GM18868 (cell line): ENCODE results near the gene BASP1.
A peak's percentile ranks its signal among the peaks of the same experiment; 100 is the strongest.

Experiments used
- ATAC-seq: cut with Tn5 transposase; IDR thresholded peaks from one replicate; pipeline ENCODE4 v1.9.1; 2021; ENCODE audit warnings: mild to moderate bottlenecking, moderate library complexity; ENCODE audit not compliant: unreplicated experiment

Gene BASP1

GRCh38 chr5:17217493-17218352 is at the start of gene BASP1:
BASP1 (plus strand) TSS chr5:17217631; CDS start chr5:17275217, 57,586 bp downstream.
- ATAC-seq, result peak; percentile 47

GRCh38 chr5:17169507-17169906 is 47.9 kb upstream of the BASP1 start:
- no peak for ATAC-seq

- ATAC-seq, result no peak
Measured at GRCh38 chr5:17172791-17173190, 44.6 kb upstream of the BASP1 start.

DNA sequence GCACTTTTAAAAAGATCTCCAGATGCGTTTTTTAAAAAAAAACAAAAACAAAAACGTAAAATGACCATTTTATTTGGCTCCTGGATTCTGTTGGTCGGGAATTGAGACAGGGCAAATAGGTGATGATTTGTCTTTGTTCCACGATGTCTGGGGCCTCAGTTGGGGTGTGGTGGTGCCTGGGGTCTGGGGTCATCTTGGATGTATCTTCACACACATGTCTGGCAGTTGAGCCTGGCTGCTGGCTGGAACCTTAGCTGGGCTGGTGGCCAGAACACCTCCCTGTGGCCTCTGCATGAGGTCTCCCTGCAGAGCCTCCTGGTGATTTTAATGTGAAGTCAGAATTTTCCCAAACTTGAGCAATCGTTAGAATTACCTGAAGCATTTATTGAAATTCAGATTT is 42.5 kb upstream of the BASP1 start:
- no peak for ATAC-seq

DNA sequence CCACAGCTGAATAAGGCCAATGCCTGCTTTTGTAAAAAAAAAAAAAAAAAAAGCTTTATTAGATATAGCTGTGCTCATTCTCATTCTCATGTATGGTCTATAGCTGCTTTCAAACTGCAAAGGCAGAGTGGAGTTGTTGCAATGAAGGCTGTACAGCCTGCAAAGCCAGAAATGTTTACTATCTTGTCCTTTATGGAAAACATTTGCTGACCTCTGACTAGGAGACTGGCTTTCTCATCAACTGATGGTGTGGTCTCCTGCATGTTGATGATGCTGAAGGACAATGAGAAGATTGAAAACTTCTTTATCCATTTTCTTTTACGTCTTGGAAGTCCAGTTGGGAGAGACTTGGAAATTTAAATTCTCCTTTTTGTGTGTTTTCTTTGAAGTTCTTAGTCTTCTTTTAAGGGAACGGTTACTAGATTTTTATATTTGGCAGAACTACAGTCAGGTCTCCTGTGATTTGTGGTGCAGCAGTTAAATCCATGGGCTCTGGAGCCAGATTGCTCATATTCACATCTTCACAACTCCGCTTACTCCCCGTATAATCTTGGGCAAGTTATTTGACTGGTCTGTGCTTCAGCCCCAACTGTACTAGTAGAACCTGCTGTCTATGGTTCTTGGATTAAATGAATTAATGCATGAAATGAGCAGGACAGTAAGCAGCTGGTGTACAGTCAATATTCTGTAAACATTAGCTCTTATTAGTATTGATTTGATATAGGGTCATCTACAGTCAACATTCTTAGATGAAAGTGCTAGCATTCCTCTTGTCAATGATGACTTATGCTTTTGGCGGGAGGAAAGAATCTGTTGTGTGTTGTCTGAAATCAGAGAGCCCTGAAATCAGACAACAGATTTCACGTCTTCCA is 39.7 kb upstream of the BASP1 start:
- ATAC-seq, result no peak

DNA sequence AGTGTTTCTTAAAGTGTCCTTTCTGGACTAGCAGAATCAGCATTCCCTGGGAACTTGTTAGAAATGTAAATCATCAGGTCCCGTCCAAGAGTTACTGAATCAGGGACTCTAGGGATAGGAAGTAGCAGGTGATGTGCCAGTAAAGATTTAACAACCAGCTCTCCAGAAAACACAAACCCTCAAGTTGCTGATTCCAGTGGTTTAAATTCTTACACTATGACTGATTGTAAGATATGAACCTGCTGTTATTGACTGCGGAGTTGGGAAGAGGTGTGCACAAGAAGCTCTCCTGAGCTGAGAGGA is 39.1 kb upstream of the BASP1 start:
- no peak for ATAC-seq

DNA sequence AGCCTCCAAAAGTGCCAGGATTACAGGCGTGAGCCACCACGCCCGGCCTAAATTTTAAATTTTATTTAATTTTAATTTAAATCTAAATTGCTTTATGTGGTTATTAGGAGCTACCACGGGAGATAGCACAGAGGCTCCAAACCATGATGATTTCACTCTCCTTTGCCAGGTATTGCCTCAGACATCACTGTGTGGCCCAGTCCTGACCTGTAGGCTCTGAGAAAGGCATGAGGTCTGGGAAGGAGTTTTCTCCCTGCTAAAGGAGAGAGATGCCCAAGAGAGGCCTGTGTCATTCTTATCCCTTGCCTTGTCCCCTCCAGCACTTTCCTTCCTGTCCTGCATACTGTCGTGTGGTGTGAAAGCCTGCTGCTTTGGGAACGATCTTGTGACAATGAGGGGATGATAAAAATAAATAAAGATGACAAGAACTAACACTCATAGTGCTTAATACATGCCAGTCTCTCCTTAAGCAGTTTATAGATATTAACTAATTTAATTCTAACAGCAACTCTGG is 37.0 kb upstream of the BASP1 start:
- no peak for ATAC-seq

- no peak for ATAC-seq
Measured at GRCh38 chr5:17180864-17181723, 36.3 kb upstream of the BASP1 start.

DNA sequence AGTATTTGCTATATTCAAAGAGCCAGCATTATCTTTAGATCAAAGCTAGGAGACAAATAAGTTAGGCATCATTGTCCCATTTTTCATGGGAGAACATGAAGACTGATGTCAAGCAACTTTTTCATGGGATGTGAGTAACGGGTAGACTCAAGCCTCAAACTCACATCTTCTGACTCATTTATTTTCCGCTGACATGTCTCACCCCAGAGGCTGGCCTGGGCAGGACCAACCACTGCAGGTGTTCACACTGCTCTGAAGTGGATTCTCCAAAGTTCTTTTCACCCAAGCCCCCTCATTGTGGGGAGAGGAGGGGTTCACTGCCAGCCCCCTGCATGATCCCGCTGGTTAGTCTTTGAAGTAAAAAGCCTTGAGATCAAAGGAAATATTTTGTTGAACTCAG is 34.9 kb upstream of the BASP1 start:
- no peak for ATAC-seq

DNA sequence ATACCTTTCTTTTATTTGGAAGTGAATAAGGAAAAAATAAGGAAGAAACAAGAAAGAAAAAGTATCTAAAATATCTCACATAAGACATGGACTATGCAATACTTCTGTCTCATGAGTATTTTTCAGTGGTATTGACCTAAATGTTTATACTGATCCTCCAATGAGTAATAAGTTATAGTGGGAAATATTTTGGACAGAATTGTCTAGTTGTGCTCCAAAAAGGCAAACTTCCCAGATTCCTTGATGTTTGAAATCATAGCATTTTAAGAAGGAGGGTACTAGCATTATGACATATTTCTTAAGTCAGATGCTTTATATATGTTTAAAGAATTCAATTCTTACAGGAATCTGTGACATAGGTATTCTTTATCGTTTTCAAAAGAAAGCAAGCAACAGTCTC is 34.5 kb upstream of the BASP1 start:
- no peak for ATAC-seq

- no peak for ATAC-seq
Measured at GRCh38 chr5:17183831-17184230, 33.6 kb upstream of the BASP1 start.

DNA sequence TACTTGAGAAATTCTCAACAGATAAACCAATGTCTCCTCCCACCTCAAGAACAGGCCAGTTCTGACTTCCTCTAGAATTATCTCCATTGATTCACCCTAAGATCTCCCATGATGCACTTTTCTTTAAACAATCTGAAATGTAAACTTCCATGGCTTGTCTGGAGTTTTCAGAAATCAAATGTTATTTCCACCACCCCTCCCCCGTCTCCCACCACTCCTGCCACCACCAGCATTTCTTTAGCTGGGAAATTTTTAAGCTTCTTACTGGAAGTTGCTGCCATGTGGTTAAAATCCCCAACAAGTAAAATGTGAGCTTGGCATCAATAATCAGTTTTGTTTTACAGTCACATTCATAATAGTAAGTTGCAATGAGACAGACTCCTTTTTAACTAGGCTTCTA is 32.8 kb upstream of the BASP1 start:
- ATAC-seq, result no peak

GRCh38 chr5:17185349-17185748 is 32.1 kb upstream of the BASP1 start:
- no peak for ATAC-seq

DNA sequence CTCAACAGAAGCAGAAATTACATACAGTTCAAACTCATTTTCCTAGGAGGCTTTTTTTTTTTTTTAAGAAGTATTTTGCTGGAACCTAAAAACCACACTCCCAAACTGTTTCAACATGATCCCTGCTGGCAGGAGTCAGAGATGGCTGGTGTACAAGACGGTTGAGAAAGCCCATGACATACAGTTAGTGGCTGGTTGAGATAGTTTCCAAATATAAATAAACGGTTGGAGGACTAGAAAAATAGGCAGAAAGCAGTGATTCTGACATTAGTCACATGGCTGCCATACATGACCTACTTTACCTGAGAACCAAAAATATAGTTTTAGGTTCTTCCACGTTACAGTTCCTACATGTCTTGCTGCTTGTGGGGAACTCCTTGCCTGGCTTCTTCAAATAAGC is 31.7 kb upstream of the BASP1 start:
- ATAC-seq, result no peak

DNA sequence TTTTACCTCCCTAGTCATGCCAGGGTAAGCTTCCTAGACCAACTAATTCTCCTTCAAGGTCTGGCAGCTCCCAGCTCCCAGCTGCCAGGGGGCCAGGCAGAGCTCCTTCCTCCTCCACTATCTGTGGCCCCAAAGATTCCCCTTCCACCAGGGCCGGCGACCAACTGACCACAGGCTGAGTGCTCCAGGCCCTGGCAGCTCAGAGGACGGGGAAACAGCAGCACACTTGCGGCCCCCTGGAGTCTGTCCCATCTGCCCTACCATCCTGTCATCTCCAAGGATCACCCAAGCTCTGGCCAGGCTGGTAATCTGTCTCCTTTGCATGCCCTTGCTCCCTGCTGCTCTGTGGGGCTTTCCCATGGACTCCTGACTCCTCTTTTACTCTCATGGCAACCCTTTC is 31.2 kb upstream of the BASP1 start:
- no peak for ATAC-seq

- no peak for ATAC-seq
Measured at GRCh38 chr5:17187011-17187785, 30.2 kb upstream of the BASP1 start.

DNA sequence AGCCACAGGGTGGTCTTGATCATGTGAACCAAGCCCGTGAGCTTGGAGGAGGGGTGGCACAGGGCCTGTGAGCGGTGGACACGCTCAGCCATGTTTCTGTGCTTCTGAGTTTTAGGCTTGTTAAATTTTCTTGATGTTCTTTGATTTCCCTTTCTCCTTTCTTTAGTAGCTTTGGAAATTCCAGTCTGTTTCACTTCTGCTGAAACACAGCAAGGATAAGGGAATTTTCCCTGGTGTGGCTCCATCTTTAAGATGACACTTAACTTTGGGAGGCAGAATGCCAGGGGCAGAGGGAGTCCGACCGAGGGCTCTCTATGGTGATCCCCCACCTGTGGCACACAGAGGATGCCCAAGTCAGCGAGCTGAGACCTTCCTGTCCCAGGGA is 29.7 kb upstream of the BASP1 start:
- no peak for ATAC-seq

DNA sequence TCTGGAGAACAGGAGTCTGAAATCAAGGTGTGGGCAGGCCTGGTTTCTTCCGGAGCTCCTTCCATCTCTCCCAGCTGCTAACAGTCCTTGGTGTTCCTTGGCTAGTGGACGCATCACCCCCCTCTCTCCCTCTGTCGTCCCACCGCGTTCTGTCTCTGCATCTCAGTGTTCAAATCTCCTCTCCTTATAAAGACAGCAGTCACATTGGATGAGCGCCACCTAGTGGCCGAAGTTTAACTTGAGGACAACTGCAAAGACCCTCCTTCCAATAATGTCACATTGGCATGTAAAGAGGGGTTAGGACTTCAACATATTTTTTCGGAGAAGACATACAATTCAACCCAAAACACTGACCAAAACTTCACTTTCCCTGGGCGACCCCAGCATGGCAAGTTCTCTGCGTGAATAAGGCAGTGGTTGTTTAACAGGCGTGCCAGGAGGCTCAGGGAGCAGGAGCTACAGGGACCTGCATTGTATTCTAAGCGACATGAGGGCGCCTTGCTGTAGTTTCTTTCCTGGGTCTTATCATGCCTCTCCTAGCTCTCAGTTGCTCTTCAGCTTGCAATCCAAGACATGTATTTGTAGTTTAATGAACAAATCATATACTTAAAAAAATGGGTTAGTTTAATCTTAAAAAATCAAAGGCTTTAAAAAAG is 27.9 kb upstream of the BASP1 start:
- ATAC-seq, result peak; percentile 86

DNA sequence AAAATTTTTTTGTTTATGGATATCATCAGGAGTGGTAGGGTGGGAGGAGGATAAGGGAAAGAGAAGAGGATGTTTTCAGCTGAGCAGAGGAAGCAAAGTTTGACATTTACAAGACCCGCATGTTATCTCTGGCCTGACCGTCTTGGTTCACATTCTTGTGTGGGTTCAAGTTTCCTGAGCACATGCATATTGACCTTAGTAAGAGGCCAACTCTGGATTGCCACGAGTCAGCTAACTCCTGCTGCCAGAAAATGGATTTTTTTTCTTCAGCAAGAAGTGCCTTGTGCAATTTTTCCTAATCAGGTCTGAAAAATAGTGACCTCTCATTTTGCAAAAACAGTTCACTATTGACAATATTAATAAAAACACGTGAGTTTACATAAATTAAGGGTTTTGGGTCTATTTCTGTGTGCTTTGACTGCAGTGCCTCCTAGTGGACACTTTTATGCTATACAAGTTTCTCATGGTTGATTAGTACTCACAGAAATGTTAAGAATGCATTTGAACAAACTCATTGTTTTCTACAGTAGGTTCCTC is 27.1 kb upstream of the BASP1 start:
- ATAC-seq, result peak; percentile 51
